ENCODE data around the gene TBC1D14.

The TBC1D14 gene

DNA sequence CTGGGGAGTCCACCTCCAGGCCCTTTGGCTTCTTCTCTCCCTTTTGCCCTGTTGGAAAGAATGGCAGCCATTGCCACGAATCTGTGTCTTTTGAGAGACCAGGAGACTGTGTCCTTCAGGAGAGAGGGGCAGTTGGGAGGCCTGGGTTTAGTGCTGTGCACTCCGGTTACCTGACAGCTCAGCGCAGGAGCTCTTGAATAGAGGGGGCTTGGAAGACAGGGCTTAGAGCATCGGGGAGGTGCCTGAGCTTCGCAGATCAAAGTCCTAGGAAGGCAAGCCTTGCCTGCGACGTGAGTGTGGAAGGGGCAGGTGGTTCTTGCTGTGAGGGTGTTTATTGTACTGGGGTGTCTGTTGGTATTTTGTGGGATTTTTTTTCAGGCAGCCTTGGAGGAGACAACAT is 91.6 kb downstream of the TBC1D14 start:
- no peak for DNase-seq (ENCODE audit: low read depth)

DNA sequence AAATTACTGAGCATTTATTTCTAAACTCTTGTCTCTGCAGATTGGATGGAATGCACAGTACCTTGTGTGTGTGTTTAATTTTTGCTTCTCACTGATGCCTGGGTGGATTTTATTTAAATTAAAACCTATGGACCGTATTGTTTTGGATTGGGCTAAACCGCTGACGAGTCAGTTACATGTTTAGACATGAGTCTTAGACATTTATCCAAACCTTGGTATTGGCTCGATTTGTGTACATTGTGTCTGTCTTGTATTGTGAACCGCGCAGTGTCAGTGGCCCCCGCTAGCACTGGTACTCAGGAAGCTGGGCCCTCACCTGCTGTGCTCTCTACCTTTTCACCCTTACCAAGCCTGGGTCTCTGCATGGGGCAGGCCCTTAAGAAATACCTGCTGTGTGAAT is 92.7 kb downstream of the TBC1D14 start:
- DNase-seq (ENCODE audit: low read depth) = no peak

DNA sequence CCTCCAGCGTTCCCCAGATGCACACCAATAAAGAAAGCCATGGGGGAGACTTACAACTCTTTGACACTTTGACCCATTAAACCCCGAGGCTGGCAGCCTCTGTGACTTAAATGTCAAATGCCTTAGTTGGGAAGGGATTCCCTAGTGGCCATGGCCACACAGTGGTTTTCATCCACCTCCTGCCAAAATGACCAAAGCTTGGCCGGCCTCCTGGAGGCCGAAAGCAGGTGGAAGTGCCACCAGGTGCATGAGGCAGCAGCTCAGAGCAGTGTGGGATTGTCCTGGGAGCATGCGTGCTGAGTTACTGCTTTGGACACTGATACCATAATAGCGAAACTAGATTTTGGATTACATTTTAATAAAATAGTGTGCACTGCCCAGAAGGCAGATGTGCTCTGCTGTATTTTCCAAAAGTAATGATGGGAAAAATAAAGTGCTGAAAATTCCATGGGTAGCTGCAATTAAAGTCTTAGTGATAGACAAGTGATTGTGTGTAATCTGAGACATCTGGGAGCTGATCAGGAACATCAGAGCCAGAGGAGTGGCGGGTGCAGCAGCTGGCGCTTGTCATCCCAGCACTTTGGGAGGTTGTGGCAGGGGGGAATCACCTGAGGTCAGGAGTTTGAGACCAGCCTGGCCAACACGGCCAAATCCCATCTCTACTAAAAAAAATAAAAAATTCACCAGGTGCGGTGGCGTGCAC is 93.7 kb downstream of the TBC1D14 start:
- DNase-seq (ENCODE audit: low read depth) = no peak

DNA sequence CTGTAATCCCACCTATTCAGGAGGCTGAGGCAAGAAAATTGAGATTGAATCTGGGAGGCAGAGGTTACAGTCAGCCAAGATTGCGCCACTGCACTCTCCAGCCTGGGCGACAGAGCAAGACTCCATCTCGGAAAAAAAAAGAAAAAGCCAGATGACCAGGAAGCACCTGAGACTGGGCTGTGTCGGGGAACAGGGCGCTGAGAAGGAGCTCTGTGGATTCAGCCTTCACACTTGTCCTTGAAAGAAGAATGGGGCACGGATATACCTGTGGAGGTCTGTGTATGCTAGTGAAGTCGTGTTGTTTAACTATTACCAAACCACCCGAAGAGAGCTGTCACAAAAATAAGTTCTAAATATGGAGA is 94.2 kb downstream of the TBC1D14 start:
- DNase-seq (ENCODE audit: low read depth) = no peak

DNA sequence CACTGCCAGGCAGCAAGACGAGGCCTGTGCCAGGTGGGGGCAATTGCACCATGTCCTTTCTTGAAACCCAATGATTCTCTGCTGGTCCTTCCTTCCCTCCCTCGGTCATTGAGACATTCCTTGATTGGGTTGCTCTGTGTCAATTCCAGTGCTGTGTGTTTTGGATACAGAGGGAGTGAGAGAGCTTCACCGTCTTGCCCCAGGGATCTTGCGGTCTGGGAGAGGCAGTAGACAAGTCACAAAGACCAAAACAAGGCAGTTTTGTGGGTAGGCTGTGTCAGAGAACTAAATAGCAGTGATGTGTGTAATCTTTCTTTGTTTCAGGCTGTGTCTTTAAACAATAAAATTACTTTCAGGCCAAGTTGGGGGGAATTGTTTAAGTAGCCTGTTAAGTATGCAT is 94.7 kb downstream of the TBC1D14 start:
- no peak for DNase-seq (ENCODE audit: low read depth)

DNA sequence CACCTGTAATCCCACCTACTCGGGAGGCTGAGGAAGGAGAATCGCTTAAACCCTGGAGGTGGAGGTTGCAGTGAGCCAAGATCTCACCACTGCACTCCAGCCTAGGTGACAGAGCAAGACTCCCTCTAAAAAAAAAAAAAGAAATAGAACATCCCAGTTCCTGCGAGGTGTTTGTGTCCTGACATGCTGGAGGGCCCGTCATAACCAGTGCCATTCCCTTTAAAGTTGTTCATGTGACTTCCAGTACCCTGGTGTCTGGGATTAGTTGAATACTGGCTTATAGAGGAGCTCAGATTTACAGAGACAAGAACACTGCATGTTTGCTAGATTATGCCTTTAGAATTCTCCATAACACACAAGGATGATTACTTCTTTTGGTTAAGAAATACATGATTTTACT is 95.9 kb downstream of the TBC1D14 start:
- DNase-seq (ENCODE audit: low read depth) = no peak

DNA sequence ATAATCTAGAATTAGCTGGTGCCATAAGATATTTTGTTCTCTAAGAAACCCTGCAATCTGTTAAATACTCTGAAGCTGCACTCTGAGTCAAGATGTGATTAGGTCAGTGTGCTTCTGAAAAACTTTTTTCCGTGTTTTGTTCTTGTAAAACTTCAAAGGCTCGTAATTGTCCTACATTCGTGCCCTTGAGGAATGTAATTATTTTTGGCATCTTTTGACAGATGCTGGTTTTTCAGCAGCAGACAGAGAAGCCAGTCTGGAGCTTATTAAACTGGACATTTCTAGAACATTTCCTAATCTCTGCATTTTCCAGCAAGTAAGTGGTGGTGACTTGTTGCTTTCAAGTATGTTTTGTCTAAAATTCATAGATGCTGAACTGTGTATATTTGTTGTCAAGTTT is 96.8 kb downstream of the TBC1D14 start:
- DNase-seq (ENCODE audit: low read depth) = no peak

DNA sequence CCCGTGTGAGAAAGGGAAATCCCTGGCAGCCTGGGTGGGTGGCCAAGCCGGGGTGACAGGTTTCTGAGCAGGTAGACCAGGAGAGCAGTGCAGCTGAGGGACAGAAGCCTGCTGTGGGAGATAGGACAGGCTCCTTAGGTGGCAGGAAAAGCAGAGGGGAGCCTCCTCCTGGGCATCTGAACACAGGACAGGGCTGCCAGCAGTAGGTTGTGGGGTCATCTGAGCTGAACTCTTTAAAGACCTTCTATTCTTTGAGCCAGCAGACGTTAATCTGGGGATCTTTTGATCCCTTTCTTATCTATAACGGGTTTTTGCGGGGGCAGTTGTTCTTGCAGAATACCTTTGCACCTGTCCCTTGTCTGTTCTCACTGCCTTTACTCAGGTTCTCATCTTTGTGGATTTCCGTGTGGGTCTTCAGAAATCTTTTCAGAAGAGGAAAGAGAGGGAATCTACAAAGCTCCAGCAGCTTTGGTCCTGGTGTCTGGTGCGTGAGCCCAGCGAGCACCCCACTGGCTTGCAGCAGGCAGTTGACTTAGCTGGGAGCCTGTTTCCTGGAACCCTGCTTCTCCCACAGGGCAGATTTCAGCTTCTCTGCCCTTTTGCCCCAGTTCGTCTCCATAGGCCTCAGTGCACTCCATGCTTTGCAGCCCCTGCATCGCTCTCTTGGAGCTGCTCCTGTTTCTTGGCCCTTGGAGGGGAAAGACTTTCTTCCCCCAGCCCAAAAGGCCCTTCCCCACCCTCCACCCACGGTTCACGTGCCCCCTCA is 97.7 kb downstream of the TBC1D14 start:
- no peak for DNase-seq (ENCODE audit: low read depth)

DNA sequence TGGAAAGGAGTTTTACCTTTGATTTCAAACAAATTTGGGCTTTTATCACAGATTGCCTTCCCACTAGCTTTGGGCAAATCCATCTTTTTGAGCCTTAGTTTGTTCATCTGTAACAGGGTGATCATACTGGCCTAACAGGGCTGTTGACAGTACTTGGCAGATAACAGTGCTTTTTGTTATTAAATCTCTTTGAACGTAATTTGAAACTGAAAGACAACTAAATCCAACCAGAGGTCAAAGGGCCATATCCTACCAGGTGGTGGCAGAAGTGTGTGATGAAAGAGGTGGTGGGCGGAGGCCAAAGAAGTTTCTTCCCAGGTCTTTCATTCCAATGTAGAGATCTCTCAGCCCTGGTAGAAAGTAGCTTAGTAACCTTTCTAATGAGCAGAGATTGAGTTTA is 98.3 kb downstream of the TBC1D14 start:
- no peak for DNase-seq (ENCODE audit: low read depth)

DNA sequence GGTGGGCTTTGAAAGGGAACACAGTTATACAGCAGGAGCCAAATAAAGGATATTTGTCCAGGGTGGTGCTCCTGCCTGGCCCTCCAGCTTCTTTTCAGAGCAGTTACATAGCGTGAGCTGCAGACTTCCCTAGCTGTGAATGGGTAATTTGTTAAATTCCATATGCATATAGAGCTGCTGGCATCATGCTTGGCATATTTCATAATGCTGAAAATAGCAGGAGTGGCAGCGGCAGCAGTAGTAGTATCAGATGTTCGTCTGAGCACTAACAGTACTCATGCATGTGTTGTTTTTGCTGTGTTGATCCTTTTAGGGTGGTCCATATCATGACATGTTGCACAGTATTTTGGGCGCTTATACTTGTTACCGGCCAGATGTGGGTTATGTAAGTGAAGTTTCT is 99.9 kb downstream of the TBC1D14 start:
- DNase-seq (ENCODE audit: low read depth) = no peak

DNA sequence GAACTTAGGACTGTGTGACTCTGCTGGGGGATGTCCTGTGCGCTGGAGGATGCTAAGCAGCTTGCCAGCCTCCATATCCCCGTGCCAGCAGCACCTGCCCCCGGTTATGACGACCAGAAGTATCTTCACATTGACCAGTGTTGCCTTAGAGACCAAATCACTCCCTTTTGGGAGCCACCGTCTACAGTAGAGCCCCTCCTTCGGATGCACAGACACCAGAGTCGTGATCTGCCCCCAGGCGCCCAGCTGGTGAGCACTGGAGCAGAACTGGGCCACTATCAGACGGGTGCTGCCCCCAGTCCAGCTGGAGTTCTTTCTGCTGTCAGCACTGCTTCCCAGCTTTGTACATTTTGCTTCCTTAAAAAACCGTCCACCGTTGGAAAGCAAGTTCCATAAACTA is 103.5 kb downstream of the TBC1D14 start:
- no peak for DNase-seq (ENCODE audit: low read depth)

DNA sequence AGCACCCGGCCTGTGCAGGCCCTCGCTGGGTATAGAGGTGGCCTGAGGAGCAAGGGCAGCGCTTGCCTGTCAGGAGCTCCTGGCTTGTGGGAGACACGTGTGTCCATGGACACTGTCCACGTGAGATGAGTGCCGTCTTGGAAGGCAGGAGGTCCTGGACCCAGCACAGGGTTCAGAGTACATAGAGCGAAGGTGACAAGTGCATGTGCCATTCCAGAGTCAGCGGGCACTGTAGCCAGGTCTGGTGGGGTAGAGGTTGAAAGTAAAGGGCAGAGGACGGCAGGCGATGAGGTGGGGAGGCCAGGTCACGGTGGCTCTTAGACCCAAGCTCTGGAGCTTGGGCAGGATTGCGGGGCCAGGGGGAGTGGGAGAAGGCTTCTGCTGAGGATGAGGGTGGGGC is 105.2 kb downstream of the TBC1D14 start:
- DNase-seq (ENCODE audit: low read depth) = no peak

DNA sequence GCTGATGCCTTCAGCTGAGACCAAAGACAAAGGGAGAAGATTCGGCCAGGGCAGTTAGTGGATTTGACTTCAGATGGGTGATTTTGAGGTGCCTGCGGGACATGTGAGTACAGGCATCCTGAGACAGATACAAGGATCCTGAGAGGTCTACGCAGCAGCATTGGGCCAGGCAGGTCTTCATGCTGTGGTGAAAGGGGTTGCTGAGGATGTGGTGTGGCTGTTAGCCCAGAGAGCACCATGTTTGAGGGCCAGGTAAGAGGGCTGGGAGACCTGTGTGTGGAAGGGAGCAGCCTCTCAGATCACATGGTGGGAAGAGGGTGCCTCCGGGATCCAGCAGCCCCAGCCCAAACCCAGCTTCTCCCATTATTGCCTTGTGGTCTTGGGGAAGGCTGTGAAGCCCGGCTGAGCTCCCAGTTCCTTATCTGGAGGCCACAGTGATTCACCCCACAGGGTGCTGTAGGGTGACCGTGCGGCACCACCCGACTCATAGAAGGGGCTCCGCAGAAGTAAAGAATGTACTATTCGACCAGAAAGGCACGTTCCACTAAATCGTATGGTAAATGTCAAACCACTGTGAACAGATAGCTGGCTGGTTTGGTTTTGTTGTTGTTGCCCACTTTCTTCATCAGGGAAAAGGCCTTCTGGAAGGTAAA is 105.9 kb downstream of the TBC1D14 start:
- DNase-seq (ENCODE audit: low read depth) = no peak

DNA sequence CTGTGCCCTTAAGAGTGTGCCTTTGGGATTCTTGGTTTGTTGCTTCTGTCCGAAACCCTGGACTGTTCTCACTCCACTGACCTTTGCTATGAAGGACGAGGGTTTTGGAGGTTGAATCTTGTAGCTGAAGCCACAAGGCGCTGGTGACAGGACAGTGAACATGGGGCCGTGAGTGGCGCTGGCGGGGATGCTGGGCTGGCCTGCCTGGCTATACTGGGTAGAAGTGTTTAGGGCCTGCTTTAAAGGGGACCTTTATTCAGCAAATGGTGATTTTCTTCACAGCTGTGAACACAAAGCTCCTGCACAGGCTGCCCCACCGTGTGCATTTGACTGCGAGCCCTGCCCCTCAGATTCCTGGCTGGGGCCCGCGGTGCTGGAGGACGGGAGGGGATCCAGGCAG is 106.5 kb downstream of the TBC1D14 start:
- no peak for DNase-seq (ENCODE audit: low read depth)

DNA sequence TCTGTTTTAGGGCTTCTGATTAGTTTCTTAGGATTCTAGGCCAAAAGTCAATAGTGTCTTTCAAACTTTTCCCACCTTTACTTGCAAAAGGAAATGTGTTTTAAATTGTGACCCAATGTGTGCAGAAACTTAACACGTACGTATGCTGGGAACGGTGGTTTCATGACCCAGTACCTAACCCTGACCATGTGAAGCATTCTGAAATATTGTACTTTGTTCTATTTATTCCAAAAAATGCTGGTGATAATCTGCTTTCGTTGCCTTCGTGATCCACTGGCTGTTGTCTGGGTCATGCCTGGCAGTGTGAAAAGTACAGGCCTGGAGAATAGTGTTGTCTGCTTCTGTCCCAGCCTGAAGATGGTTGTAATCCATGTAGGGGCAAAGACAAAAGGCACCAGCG is 106.9 kb downstream of the TBC1D14 start:
- DNase-seq (ENCODE audit: low read depth) = no peak

DNA sequence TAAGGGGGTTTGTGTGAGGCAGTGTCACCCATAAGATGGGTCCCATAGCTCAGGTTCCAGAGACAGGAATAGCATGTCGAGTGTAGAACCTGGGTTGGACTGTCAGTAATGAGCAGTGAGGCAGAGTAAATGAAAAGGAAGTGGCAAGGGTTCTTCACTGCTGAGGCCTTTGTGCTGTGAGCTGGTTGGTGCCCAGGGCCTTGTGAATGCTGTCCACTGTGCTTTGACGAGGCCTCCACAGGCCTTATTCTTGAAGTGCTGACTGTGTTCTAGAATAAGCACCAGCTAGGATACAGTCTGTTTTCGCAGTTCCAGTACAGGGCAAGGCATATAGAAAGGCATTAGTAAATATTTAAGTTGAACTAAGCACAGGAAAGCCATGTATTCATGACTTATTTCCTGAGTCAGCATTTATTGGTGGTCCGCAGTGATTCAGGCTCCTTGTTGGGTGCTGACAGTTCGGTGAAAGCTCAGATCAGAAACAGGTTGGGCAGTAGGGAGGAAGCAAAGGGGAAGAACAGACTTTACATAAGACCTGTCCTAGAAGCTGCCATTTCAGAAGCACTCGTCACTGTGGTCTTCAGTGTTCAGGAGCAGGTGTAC is 107.9 kb downstream of the TBC1D14 start:
- no peak for DNase-seq (ENCODE audit: low read depth)

DNA sequence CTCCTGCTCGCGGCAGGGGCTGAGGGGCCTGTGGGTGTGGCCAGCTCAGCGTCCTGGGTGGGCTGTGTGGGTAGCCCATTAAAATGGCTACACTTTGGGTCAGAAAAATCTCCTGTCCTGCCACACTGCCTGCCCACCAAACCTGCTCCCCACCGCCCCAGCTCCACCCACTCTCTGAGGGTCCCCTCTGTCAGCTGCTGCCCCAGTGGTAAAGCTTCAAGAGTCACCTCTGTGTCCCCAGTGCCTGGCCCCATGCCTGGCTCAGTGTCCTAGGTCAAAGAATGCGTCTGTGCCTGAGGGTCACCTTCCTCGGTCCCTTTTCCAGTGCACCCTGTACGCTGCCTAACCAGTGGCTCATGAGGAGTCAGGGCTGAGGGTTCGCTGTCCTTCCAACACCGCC is 108.7 kb downstream of the TBC1D14 start:
- DNase-seq (ENCODE audit: low read depth) = no peak

DNA sequence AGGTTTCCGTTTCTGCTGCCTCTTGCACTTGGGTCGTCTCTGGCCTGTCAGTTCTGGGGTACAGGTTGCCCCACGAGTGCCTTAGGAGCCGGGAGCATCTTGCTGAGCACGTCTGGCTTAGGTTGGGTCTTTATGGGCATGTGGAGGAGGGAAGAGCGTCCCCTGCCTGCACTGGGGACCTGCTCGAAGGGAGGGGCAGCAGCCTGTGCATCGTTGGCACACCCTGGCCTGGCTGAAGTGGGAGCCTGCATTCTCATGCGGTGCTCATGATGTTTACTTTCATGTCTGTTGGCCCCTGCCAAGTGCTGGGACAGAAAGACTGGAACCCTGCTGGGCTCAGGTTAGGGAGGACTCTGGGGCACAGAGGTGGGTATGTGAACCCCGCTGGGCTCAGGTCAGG is 109.7 kb downstream of the TBC1D14 start:
- no peak for DNase-seq (ENCODE audit: low read depth)

DNA sequence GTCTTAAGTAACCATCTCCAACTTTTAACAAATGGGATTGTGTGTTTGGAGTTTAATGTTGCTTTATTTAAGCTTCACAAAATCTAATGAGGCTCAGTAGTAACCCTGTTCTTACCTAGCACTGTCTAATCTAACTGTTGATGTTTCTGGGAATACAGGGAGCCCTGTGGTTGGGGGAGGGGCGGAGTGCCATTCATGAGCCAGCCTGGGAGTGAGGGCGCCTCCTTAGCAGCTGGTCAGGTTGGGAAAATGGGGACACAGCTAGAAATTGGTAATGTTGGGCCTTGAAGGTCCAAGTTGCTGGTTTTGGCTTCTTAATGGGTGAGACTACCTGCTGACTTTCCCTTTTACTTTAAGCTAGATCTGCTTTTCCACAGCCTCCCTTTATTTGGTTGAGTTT is 110.7 kb downstream of the TBC1D14 start:
- DNase-seq (ENCODE audit: low read depth) = no peak

DNA sequence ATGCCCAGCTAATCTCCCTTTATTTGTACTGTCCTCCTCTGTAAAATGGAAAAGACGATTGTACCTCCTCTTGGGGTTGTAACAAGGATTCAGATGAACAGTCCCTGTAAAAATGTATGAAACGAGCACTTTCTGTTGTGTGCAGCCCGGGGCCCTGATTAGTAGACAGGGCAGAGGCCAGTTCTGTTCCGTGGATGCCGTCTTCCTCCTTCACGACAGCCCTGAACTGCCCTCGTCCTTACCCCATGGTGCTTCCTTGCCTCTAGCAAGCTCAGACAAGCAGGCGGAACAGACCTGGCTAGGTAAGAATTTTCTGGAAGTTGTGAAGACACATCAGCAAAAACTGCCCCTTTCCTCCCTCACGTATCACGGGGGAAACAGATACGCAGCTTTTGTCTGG is 111.2 kb downstream of the TBC1D14 start:
- DNase-seq (ENCODE audit: low read depth) = no peak

DNA sequence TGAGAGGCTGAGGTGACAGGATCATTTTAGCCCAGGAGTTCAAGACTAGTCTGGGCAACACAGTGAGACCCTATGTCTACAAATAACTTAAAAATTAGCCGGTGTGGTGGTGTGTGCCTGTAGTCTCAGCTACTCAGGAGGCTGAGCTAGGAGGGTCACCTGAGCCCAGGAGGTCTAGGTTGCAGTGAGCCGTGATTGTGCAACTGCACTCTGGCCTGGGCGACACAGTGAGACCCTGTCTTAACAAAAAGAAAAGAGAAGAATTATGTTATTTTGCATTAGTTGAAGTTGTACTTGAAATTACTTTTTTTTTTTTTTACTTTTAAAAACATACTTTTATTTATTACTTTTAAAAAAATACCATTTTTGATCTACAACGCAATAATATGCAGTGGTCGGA is 111.7 kb downstream of the TBC1D14 start:
- no peak for DNase-seq (ENCODE audit: low read depth)

DNA sequence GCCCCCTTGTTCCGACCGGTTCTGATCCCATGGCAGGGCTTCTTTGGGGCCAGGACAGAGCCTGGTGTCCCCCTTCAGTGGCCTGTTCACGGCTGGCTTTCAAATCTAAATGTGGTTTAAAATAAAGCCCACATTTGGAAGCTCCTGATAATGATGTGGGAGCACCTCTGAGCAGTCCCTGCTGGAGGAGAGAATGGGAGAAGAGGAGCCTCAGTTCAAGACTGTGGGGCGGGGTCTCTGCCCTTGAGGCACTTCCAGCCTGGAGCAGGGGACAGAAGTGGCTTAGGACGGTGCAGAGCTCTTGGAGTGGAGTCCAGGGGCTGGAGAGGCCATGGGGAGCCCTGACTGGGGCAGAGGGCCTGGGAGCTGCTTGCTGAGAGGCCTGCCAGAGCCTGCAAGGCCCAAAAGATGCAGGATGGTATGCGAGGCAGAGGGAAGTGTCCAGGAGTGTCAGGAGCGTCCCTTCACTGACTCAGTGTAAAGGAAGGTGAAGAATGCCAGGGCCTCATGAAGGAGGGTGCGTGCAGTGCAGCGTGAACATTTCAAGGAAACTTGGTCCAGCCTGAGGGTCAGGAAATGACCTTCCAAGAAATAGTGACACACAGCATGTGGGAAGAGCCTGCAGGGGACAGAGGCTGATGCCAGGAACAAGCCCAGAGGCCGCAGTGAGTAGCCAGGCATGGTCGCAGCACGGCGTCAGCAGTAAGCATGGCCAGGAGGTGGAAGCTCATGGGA is 112.5 kb downstream of the TBC1D14 start:
- no peak for DNase-seq (ENCODE audit: low read depth)

All from stimulated activated CD8-positive, alpha-beta memory T cell treated with anti-CD3 and anti-CD28 coated beads, Interleukin-12 subunit alpha, Interleukin-12 subunit beta, amount 100 ng/mL, for 1 hour (primary cell).